NAMALWA (cell line): ENCODE measurements around the gene GPR156.
"Not testable (repeated sequence)": the region's sequence is repeated elsewhere in the genome, so short reads cannot be mapped to it uniquely, and the experiment has no call there.

Experiments
- DNase-seq: peaks from one replicate; pipeline ENCODE4 v3.0.0-alpha.2; 2015; ENCODE audit warnings: low spot score

GPR156 gene

GRCh38 chr3:120160050-120160449, 125.0 kb downstream of the GPR156 start:
- DNase-seq: no peak

- DNase-seq: no peak
Observed at GRCh38 chr3:120157681-120158080, 127.3 kb downstream of the GPR156 start.

GRCh38 chr3:120157113-120157512, 127.9 kb downstream of the GPR156 start:
- DNase-seq: no peak

- no peak for DNase-seq
Observed at GRCh38 chr3:120156699-120157098, 128.3 kb downstream of the GPR156 start.

GRCh38 chr3:120155694-120156093, 129.3 kb downstream of the GPR156 start:
- not testable (repeated sequence) for DNase-seq

GRCh38 chr3:120155108-120155507, 129.9 kb downstream of the GPR156 start:
- DNase-seq: no peak

- DNase-seq: no peak
Observed at GRCh38 chr3:120153294-120153693, 131.7 kb downstream of the GPR156 start.

GRCh38 chr3:120151791-120152190, 133.2 kb downstream of the GPR156 start:
- DNase-seq: no peak

GRCh38 chr3:120148187-120148949, 136.7 kb downstream of the GPR156 start:
- DNase-seq: no peak

- peak; percentile 53 for DNase-seq
Observed at GRCh38 chr3:120147072-120147871, 137.8 kb downstream of the GPR156 start.

GRCh38 chr3:120145542-120146285, 139.3 kb downstream of the GPR156 start:
- DNase-seq: no peak

- DNase-seq: no peak
Observed at GRCh38 chr3:120144267-120144666, 140.8 kb downstream of the GPR156 start.

- no peak for DNase-seq
Observed at GRCh38 chr3:120143676-120144075, 141.3 kb downstream of the GPR156 start.

- no peak for DNase-seq
Observed at GRCh38 chr3:120142236-120142635, 142.8 kb downstream of the GPR156 start.

- no peak for DNase-seq
Observed at GRCh38 chr3:120140098-120140742, 144.8 kb downstream of the GPR156 start.

- no peak for DNase-seq
Observed at GRCh38 chr3:120139140-120139539, 145.9 kb downstream of the GPR156 start.

GRCh38 chr3:120137548-120137947, 147.5 kb downstream of the GPR156 start:
- no peak for DNase-seq

- peak; percentile 16 for DNase-seq
Observed at GRCh38 chr3:120130656-120131055, 154.4 kb downstream of the GPR156 start.

GRCh38 chr3:120129718-120130513, 155.1 kb downstream of the GPR156 start:
- DNase-seq: no peak

GRCh38 chr3:120129051-120129450, 156.0 kb downstream of the GPR156 start:
- no peak for DNase-seq

- no peak for DNase-seq
Observed at GRCh38 chr3:120125992-120126391, 159.0 kb downstream of the GPR156 start.
